Measurements from ENCODE around the gene ERC2.

The ERC2 gene

DNA sequence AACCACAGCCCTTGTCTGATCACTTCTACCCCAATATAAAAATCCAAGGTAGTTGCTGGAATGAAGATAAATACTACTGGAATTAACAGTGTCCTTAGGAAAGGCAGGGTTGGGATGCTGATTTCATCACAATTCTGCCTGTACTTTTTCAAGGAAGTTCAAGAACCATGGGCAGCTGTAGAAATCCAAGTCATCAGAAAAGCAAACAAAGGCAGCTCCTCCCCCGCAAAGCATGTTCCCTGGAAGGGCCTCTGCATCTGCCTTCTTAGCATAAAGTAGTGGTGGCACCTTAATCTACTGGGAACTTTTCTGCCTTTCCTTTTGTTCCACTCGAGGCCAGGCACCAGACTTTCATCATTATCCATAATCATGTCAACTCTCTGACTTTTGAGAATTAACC is 54.4 kb downstream of the ERC2 start:
- TF ChIP-seq, protein P1, sequence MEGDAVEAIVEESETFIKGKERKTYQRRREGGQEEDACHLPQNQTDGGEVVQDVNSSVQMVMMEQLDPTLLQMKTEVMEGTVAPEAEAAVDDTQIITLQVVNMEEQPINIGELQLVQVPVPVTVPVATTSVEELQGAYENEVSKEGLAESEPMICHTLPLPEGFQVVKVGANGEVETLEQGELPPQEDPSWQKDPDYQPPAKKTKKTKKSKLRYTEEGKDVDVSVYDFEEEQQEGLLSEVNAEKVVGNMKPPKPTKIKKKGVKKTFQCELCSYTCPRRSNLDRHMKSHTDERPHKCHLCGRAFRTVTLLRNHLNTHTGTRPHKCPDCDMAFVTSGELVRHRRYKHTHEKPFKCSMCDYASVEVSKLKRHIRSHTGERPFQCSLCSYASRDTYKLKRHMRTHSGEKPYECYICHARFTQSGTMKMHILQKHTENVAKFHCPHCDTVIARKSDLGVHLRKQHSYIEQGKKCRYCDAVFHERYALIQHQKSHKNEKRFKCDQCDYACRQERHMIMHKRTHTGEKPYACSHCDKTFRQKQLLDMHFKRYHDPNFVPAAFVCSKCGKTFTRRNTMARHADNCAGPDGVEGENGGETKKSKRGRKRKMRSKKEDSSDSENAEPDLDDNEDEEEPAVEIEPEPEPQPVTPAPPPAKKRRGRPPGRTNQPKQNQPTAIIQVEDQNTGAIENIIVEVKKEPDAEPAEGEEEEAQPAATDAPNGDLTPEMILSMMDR (IDR thresholded peaks at IDR 0.05; ENCODE audit: low read depth, low read length): no peak
- H3K4me3 ChIP-seq (ENCODE audit: low read depth, low read length): no peak overlapping the region

DNA sequence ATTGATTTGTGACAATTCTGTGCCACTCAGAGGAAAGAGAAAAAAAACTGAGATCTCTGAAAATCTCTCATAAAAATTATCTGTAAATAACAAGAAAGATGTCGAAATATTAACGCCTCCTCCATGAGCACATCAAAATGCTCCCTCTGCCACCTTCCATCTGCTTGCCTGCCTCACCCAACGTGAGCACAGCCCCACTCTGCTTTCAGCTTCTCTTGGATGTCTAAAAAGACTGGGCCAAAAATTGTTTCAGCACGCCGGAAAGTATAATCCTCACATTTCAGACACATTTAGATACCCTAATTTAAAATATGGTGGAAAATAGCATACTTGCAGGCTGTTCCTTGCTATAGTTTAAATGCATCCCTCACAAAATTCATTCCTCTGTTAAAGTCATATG is 57.1 kb downstream of the ERC2 start:
- H3K4me3 ChIP-seq (ENCODE audit: low read depth, low read length): no peak overlapping the region
- TF ChIP-seq, protein P1 (IDR thresholded peaks at IDR 0.05; ENCODE audit: low read depth, low read length): no peak

DNA sequence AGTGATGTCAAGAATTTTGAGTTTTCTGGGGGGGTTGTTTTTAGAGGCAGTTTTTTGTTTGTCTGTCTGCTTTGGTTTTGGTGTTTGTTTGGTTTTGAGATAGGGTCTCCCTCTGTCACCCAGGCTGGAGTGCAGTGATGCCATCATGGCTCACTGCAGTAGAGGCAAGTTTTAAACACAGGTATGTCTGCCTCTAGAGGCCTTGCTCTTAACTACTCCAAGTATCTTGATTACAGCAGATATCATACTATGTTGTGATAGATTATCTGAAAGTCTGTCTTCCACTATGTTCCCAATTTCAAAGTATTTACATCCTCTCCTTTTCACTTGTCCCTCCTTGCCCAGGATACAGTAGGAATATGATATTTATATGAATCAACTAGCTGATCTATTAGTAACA is 57.7 kb downstream of the ERC2 start:
- TF ChIP-seq, protein P1 (IDR thresholded peaks at IDR 0.05; ENCODE audit: low read depth, low read length): no peak
- no peak overlapping the region for H3K4me3 ChIP-seq (ENCODE audit: low read depth, low read length)

DNA sequence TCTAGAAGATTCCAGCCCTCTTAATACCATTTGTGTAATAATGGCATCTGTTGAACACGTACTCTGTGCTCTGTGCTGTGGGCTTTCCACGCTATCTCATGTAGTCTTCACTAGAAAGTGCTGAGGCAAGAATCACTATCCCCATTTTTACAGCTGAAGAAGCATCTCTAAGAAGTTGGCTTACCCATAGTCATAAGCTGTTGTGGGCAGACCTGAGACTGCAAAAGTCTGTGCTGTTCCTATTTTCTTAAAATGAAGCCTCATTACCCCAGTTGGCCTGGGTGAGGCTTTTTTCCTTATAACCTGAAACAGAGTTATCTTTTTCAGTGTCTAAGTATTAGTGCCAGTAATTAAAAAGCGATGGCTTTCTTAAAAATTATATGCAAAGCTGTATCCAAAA is 58.5 kb downstream of the ERC2 start:
- no peak overlapping the region for H3K4me3 ChIP-seq (ENCODE audit: low read depth, low read length)
- TF ChIP-seq, protein P1 (IDR thresholded peaks at IDR 0.05; ENCODE audit: low read depth, low read length): no peak

DNA sequence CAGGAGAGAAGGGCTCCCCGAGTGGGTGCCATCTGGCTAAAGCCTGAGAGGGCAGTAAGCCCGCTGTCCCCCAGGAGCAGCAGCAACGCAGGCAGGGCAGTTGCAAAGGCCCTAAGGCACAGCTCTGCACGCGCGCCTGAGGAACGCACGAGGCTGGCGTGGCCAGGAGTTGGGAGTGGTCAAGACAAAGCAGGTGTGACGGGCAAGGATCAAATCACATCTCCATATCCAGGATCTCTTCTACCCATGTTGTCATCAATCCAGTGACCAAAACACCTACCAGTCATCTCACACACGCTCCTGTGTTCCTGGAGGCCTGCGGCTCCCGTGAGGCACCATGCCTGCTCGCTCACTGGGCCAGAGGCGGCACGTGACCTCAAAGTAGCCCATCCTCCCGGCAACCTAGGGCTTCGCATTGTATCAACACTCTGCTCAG is 59.5 kb downstream of the ERC2 start:
- no peak overlapping the region for H3K4me3 ChIP-seq (ENCODE audit: low read depth, low read length)
- TF ChIP-seq, protein P1 (IDR thresholded peaks at IDR 0.05; ENCODE audit: low read depth, low read length): no peak

DNA sequence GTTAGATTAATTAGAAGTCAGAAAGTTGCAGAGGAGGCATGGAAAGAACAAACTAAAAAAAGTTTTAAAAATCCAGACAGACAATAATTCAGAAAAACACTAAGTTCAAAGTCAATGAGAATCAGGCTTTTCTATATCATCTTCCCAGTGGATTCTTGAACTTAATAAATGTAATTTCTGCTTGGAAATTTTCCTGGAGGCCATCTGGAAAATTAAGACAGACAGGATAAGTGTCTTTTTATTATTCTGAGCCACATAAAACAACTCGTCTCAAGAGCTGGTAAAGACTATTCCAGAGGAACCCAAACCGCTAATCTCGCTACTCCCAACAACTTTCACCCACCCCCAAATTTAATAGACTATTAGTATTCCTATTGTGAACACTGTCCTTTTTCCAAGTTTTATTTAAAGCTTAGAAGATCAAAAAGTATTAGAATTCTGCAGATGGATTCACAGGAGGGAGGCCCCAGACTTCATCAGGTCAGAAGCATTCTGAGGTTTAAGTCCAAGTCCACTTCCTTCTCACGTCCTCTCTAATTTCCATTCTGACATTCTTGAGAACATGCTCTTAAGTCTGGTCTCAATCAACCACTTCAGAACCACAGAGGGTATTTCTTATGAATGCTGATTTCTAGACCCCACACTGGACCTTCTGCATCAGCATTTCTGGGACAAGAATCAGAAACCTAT is 61.3 kb downstream of the ERC2 start:
- TF ChIP-seq, protein P1 (IDR thresholded peaks at IDR 0.05; ENCODE audit: low read depth, low read length): no peak
- H3K4me3 ChIP-seq (ENCODE audit: low read depth, low read length): no peak overlapping the region

DNA sequence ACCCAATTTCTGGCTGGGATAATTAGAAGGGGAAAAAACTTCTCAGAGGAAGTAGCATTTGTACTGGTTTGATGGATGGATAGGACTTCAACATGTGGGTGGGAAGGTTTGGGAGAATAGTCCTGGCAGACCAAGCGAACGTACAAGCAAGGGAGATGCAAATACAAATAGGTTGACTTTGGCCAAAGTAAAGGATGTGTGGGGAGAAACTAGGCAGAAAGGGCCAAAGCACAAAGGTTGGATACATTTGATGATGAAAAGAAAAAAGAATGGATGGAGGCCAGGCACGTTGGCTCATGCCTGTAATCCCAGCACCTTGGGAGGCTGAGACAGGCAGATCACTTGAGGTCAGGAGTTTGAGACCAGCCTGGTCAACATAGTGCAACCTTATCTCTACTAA is 63.4 kb downstream of the ERC2 start:
- H3K4me3 ChIP-seq (ENCODE audit: low read depth, low read length): no peak overlapping the region
- TF ChIP-seq, protein P1 (IDR thresholded peaks at IDR 0.05; ENCODE audit: low read depth, low read length): no peak

Measured in WI38 (cell line).